SK-N-SH (cell line): ENCODE data around the gene LMOD2. TPM values are rescaled to one million over a fixed set of nuclear protein-coding genes. Genes with fewer than 3 reads are reported as not detected.

Source experiments
- CTCF ChIA-PET: fragments of 300-600, 350-600 bp; formaldehyde crosslinking; extraction: SDS; loops from one replicate; lab custom pipeline; 2021; lab: Yijun Ruan, JAX
- POLR2A ChIA-PET: fragments of 350-600 bp; sonication (Branson Sonifier 250); formaldehyde crosslinking; extraction: SDS; loops from one replicate; lab custom pipeline; 2020; ENCODE audit warnings: antibody characterized with exemption, inconsistent platforms; lab: Yijun Ruan, JAX
- DNase-seq: peaks from one replicate; pipeline ENCODE4 v3.0.0; 2012
- H2AFZ ChIP-seq: fragments of 200-600 bp; sonication (generic); 2 replicates; pipeline ENCODE4 v1.8.1; 2016; ENCODE audit warnings: antibody characterized with exemption, mild to moderate bottlenecking, low read depth
- H3F3A ChIP-seq: fragments of 200-600 bp; sonication (generic); replicated peaks from 2 replicates; pipeline ENCODE3; 2016; ENCODE audit warnings: antibody characterized with exemption, mild to moderate bottlenecking; ENCODE audit not compliant: insufficient read depth
- H3K27ac ChIP-seq, 2 experiments: fragments of 200-500 bp in 1 of 2; fragments of 200-600 bp in 1 of 2; sonication (Bioruptor generic) in 1 of 2; sonication (generic), shearing (Covaris generic) in 1 of 2; 2 replicates each; pipeline versions ENCODE4 v1.5.1 to v1.6.1; 2014 to 2016; ENCODE audit warnings: low read depth in 2 of 2, inconsistent platforms in 1 of 2, low read length in 1 of 2, mild to moderate bottlenecking in 1 of 2, mixed read lengths in 1 of 2
- H3K27me3 ChIP-seq: fragments of 200-600 bp; sonication (generic), shearing (Covaris generic); 2 replicates; pipeline ENCODE4 v1.6.1; 2016; ENCODE audit warnings: mixed run types; ENCODE audit not compliant: insufficient read depth
- H3K36me3 ChIP-seq, 2 experiments: fragments of 200-500 bp in 1 of 2; fragments of 200-600 bp in 1 of 2; sonication (Bioruptor generic) in 1 of 2; sonication (generic) in 1 of 2; replicated peaks in 1 of 2; 2 replicates each; pipeline versions ENCODE3 to v1.5.1; 2014 to 2016; ENCODE audit warnings: low read length in 1 of 2, mild to moderate bottlenecking in 1 of 2; ENCODE audit not compliant: insufficient read depth in 2 of 2, control insufficient read depth in 1 of 2
- H3K4me1 ChIP-seq, 2 experiments: fragments of 200-500 bp in 1 of 2; fragments of 200-600 bp in 1 of 2; sonication (Bioruptor generic) in 1 of 2; sonication (generic), shearing (Covaris generic) in 1 of 2; 2 replicates each; pipeline versions ENCODE4 v1.5.1 to v1.6.1; 2014 to 2016; ENCODE audit warnings: low read depth in 1 of 2, low read length in 1 of 2, mixed run types in 1 of 2; ENCODE audit not compliant: insufficient read depth in 2 of 2, control insufficient read depth in 1 of 2
- H3K4me2 ChIP-seq: fragments of 200-600 bp; sonication (generic), shearing (Covaris generic); 2 replicates; pipeline ENCODE4 v1.6.1; 2017; ENCODE audit warnings: mixed run types
- H3K4me3 ChIP-seq, 2 experiments: fragments of 200-500 bp in 1 of 2; fragments of 200-600 bp in 1 of 2; sonication (Bioruptor generic) in 1 of 2; sonication (generic), shearing (Covaris generic) in 1 of 2; 2 replicates each; pipeline versions ENCODE4 v1.5.1 to v1.8.1; 2014 to 2016; ENCODE audit warnings: low read depth in 2 of 2, inconsistent platforms in 1 of 2, low read length in 1 of 2, mild to moderate bottlenecking in 1 of 2, mixed read lengths in 1 of 2, moderate library complexity in 1 of 2
- H3K79me2 ChIP-seq: fragments of 200-600 bp; sonication (generic); 2 replicates; pipeline ENCODE4 v1.8.1; 2017; ENCODE audit warnings: mild to moderate bottlenecking; ENCODE audit not compliant: insufficient read depth
- H3K9ac ChIP-seq: fragments of 200-600 bp; sonication (generic); 2 replicates; pipeline ENCODE4 v1.6.1; 2017; ENCODE audit warnings: mixed run types
- H3K9me2 ChIP-seq: fragments of 200-600 bp; sonication (generic); 2 replicates; pipeline ENCODE4 v1.6.1; 2017; ENCODE audit warnings: mixed run types
- H3K9me3 ChIP-seq: fragments of 200-600 bp; sonication (generic); 2 replicates; pipeline ENCODE4 v1.6.1; 2017; ENCODE audit warnings: mixed run types, mild to moderate bottlenecking, moderate library complexity
- H4K20me1 ChIP-seq: fragments of 200-600 bp; sonication (generic); 2 replicates; pipeline ENCODE4 v1.6.1; 2017; ENCODE audit warnings: mild to moderate bottlenecking, mixed run types; ENCODE audit not compliant: insufficient read depth
- CHD2 ChIP-seq: fragments of 150-350 bp; IDR thresholded peaks from 2 replicates; pipeline ENCODE4 v1.6.1; 2018; ENCODE audit warnings: low read length; ENCODE audit not compliant: partially characterized antibody
- CTCF ChIP-seq: fragments of 200-600 bp; sonication (generic); IDR thresholded peaks from 2 replicates; pipeline ENCODE4 v1.6.1; 2017; ENCODE audit warnings: antibody characterized with exemption, mild to moderate bottlenecking, moderate library complexity
- ELF1 ChIP-seq: IDR thresholded peaks from 2 replicates; pipeline ENCODE4 v1.4.0; 2012
- EP300 ChIP-seq, 2 experiments: IDR thresholded peaks; 2 replicates each; pipeline versions ENCODE4 v1.4.0 to v1.6.1; 2012; ENCODE audit warnings: borderline replicate concordance in 1 of 2, low read depth in 1 of 2, low read length in 1 of 2
- EZH2phosphoT487 ChIP-seq: fragments of 200-600 bp; sonication (generic); IDR thresholded peaks from 2 replicates; pipeline ENCODE4 v1.6.1; 2017; ENCODE audit warnings: low read depth, mixed run types, mild to moderate bottlenecking, antibody characterized with exemption, moderate library complexity, borderline replicate concordance
- FOXJ3 ChIP-seq: sonication (generic); formaldehyde crosslinking; IDR thresholded peaks from 2 replicates; pipeline ENCODE4 v1.5.1; 2020; ENCODE audit warnings: mild to moderate bottlenecking, missing genetic modification reagents
- GABPA ChIP-seq: IDR thresholded peaks from 2 replicates; pipeline ENCODE4 v1.4.0; 2012; ENCODE audit warnings: low read depth, mild to moderate bottlenecking
- IRF3 ChIP-seq: fragments of 150-350 bp; IDR thresholded peaks from 2 replicates; pipeline ENCODE4 v1.6.1; 2016; ENCODE audit warnings: mild to moderate bottlenecking, low read depth, low read length
- MEF2A ChIP-seq: IDR thresholded peaks from 2 replicates; pipeline ENCODE4 v1.4.0; 2012; ENCODE audit warnings: low read depth, borderline replicate concordance
- MXI1 ChIP-seq: IDR thresholded peaks from 2 replicates; pipeline ENCODE4 v1.6.1; 2012; ENCODE audit warnings: mild to moderate bottlenecking, low read depth, low read length, improper control_type of control experiment
- NRF1 ChIP-seq: IDR thresholded peaks from 2 replicates; pipeline ENCODE4 v1.6.1; 2012; ENCODE audit warnings: low read depth, mild to moderate bottlenecking, low read length
- POLR2AphosphoS5 ChIP-seq: IDR thresholded peaks from 2 replicates; pipeline ENCODE4 v1.6.1; 2012; ENCODE audit warnings: low read depth, low read length
- RAD21 ChIP-seq: IDR thresholded peaks from 2 replicates; pipeline ENCODE4 v1.6.1; 2012; ENCODE audit warnings: mild to moderate bottlenecking, low read length
- RCOR1 ChIP-seq: fragments of 150-350 bp; IDR thresholded peaks from 2 replicates; pipeline ENCODE4 v1.6.1; 2017; ENCODE audit warnings: antibody characterized with exemption, low read length
- RFX5 ChIP-seq: IDR thresholded peaks from 2 replicates; pipeline ENCODE4 v1.6.1; 2012; ENCODE audit warnings: mild to moderate bottlenecking, improper control_type of control experiment, low read length
- RXRA ChIP-seq: IDR thresholded peaks from 2 replicates; pipeline ENCODE4 v1.4.0; 2012; ENCODE audit warnings: low read depth, mild to moderate bottlenecking, borderline replicate concordance
- SIN3A ChIP-seq: IDR thresholded peaks from 2 replicates; pipeline ENCODE4 v1.6.1; 2012; ENCODE audit warnings: low read depth, mild to moderate bottlenecking, low read length, moderate library complexity, borderline replicate concordance
- SMC3 ChIP-seq: IDR thresholded peaks from 2 replicates; pipeline ENCODE4 v1.6.1; 2012; ENCODE audit warnings: low read depth, low read length, improper control_type of control experiment
- TAF1 ChIP-seq: IDR thresholded peaks from 2 replicates; pipeline ENCODE4 v1.6.1; 2012; ENCODE audit warnings: low read depth, mild to moderate bottlenecking, low read length, moderate library complexity, borderline replicate concordance
- TCF12 ChIP-seq: IDR thresholded peaks from 2 replicates; pipeline ENCODE4 v1.4.0; 2012
- YY1 ChIP-seq: IDR thresholded peaks from 2 replicates; pipeline ENCODE4 v1.4.0; 2012; ENCODE audit warnings: low read depth, mild to moderate bottlenecking
- WGBS: methylation state at CpG from one replicate; pipeline ENCODE4 v1.1.6; 2017; ENCODE audit warnings: low lambda C conversion rate; 5-methylcytosine and 5-hydroxymethylcytosine counted together
- polyA plus RNA-seq, 3 experiments: library from polyadenylated mRNA; depleted of rRNA; stranded (reverse); fragments of >200 nt; gene quantifications; 2 replicates each; pipeline ENCODE4 v1.2.3, GENCODE V29; 2012

Gene LMOD2
- polyA plus RNA-seq, 1 of the 3 experiments (the other 2 are of a cell fraction): not detected

GRCh38 chr7:123690550-123690949 lies 34.9 kb downstream of the LMOD2 start:
- Histone ChIP-seq H3F3A (no peaks in the 10 kb centered on the region), H3K36me3 (peaks cover 74 to 87% of the 10 kb centered on the region in 2 experiments), H2AFZ (no peak overlapping the region), H4K20me1 (no peaks in the 10 kb centered on the region), H3K9me3 (no peaks in the 10 kb centered on the region), H3K79me2 (no peaks in the 10 kb centered on the region), H3K9ac (no peak overlapping the region), H3K27me3 (no peaks in the 10 kb centered on the region), H3K4me1 (no peaks in the 10 kb centered on the region; a peak in 1 of 4 replicates), H3K4me3 (no peak overlapping the region), H3K9me2 (no peaks in the 10 kb centered on the region), H3K27ac (no peak overlapping the region), H3K4me2 (no peak overlapping the region)
- CTCF ChIA-PET: interaction anchor here (1.0 to 5.9 kb wide), 6 partner anchors 8 to 175 kb away, joined by 3 to 39 read pairs (median 6); no protein-coding TSS in a partner anchor
- POLR2A ChIA-PET: no interaction called here
- no peak for DNase-seq
- WGBS: 90% methylated on average over 2 of the region's 2 CpGs
- TF ChIP-seq NRF1: no peak
- TF ChIP-seq IRF3: no peak
- no peak for TF ChIP-seq EZH2phosphoT487
- TF ChIP-seq POLR2AphosphoS5: no peak
- TF ChIP-seq CHD2: no peak
- TF ChIP-seq SIN3A: no peak
- TF ChIP-seq RAD21: no peak

- Histone ChIP-seq H3K9me2 (no peaks in the 10 kb centered on the region), H3K4me3 (no peak overlapping the region), H2AFZ (no peak overlapping the region), H3K27ac (no peak overlapping the region), H3K4me1 (no peaks in the 10 kb centered on the region; a peak in 1 of 4 replicates), H3K9ac (no peak overlapping the region), H3K36me3 (peaks cover 87 to 90% of the 10 kb centered on the region in 2 experiments), H3K79me2 (no peaks in the 10 kb centered on the region), H3K9me3 (no peaks in the 10 kb centered on the region), H4K20me1 (no peaks in the 10 kb centered on the region), H3F3A (peaks cover 3% of the 10 kb centered on the region)
- CTCF ChIA-PET: interaction anchor here (0.7 to 5.9 kb wide), 10 partner anchors 10 to 198 kb away, joined by 3 to 39 read pairs (median 4); no protein-coding TSS in a partner anchor
- DNase-seq: no peak
- no peak for TF ChIP-seq POLR2AphosphoS5
- no peak for TF ChIP-seq FOXJ3
- no peak for TF ChIP-seq SMC3
- TF ChIP-seq RXRA: no peak
- TF ChIP-seq TCF12: no peak
- no peak for TF ChIP-seq RFX5
- TF ChIP-seq ELF1: no peak
- no peak for TF ChIP-seq MXI1
- TF ChIP-seq EZH2phosphoT487: no peak
- no peak for TF ChIP-seq CHD2
- no peak for TF ChIP-seq CTCF
- no peak for TF ChIP-seq GABPA
- no peak for TF ChIP-seq RCOR1
- TF ChIP-seq TAF1: no peak
- no peak for TF ChIP-seq YY1
- TF ChIP-seq MEF2A: no peak
- TF ChIP-seq EP300 (IDR thresholded peaks at IDR 0.05; ENCODE audit: borderline replicate concordance in 1 of 2, low read depth in 1 of 2, low read length in 1 of 2): no peak
- TF ChIP-seq, all 33 proteins: peak for 0
- POLR2A ChIA-PET: interaction anchor here (1.1 kb wide), 1 partner anchor 57 kb away, joined by 6 read pairs; no protein-coding TSS in a partner anchor
- no peak overlapping the region for H3K4me2 ChIP-seq
- 99% methylated on average over 6 of the region's 6 CpGs for WGBS
- no peaks in the 10 kb centered on the region for H3K27me3 ChIP-seq
Observed at GRCh38 chr7:123692471-123692877, 36.8 kb downstream of the LMOD2 start.
